ENCODE measurements around the gene PRR35. TPM values are rescaled to one million over a fixed set of nuclear protein-coding genes. Genes with fewer than 3 reads are reported as not detected.

PRR35 gene
- polyA plus RNA-seq, 1 donor from 2014 or later: not detected

DNA sequence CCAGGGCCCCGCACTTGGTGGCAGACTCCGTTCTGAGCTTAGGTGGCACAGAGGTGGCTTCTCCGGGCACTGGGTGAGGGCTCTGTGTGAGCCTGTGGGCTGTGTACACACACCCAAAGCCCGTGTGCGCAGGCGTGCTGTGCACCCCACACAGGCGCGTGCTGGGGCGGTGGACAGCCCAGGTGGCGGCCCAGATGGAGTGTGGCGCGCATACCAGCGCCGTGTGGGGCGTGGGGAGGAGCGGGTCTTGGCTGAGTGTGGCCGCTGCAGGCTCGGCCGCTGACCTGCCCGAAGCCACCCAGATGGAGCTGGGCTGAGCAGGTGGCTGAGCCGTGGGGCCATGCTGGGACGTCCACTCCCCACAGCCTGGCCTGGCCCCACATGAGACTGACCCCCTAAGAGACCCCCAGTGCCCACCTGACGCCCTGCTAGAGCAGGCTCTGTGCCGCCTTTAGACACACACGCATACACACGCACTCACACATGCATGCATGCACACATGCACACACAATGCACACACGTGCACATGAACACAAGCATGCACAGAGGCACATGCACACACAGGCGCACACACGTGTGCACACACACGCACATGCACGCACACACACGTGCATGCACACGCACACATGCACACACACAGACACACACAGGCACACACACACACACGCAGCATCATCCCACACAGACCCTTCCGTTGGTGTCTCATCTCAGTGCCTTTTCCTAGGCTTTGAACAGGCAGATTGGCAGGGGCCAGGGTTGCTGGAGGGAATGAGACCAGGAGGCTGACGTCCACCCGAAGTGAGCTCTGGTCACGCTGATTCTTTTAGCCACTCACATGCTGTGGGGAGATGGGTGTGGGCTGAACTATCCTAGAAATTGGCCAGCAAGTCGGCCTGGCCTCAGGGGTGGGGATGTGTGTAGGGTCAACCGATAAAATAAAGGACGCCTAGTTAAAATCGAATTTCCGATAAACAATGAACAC lies 2.1 kb downstream of the PRR35 start:
- H3K36me3 Mint-ChIP-seq: no peaks in the 10 kb centered on the region
- no peaks in the 10 kb centered on the region for H3K9me3 Mint-ChIP-seq
- H3K4me3 Mint-ChIP-seq: peak overlapping the region in 1 of 4 donors; percentile 17
- H3K4me1 Mint-ChIP-seq: peaks cover 8 to 9% (median 9%) of the 10 kb centered on the region in 3 donors
- H3K27me3 Mint-ChIP-seq: peaks cover 18% of the 10 kb centered on the region
- peak overlapping the region in 1 of 3 donors; percentile 16 for H3K27ac Mint-ChIP-seq

GRCh38 chr16:563072-563644 lies 3.0 kb downstream of the PRR35 start:
- no peaks in the 10 kb centered on the region for H3K9me3 Mint-ChIP-seq
- H3K27me3 Mint-ChIP-seq: peaks cover 16% of the 10 kb centered on the region
- no peak overlapping the region for H3K4me3 Mint-ChIP-seq
- no peak overlapping the region for H3K27ac Mint-ChIP-seq
- no peaks in the 10 kb centered on the region for H3K36me3 Mint-ChIP-seq
- H3K4me1 Mint-ChIP-seq: peaks cover 9 to 10% (median 9%) of the 10 kb centered on the region in 3 donors

DNA sequence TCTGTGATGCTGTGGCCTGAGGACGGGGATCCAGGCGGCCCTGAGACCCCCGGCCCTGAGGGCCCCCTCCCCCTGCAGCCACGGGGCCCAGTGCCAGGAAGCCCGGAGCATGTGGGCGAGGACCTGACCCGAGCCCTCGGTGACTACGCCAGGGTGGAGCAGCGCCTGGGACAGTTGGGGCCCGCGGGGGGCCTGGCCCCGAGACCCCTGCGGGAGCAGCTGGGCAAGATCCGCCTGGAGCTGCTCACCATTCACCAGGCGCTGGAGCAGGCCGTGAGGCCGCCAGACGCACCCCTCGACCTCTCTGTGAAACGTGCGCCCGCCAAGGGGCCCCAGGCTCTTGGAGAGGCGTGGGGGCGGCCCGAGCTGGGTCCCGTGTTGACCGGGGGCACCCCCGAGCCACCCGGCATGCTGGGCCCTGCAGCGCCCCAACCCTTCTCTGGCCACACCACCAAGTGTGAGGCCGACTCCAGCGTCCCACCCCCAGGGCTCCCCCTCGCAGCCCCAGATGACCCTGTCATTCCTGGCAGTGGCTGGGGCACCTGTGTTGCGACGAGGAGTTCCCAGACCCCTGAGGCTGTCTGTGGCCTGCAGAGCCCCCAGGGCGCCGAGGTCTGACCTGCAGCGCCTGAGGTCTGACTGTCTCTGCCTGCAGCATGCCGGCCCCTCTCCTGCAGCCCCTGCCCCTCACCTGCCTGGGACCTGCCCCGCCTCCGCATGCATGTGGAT lies 4.7 kb downstream of the PRR35 start:
- Mint-ChIP-seq H3K9me3 (no peaks in the 10 kb centered on the region), H3K4me1 (peaks cover 8 to 10% (median 9%) of the 10 kb centered on the region in 3 donors), H3K27ac (no peak overlapping the region), H3K4me3 (no peak overlapping the region), H3K27me3 (peaks cover 6% of the 10 kb centered on the region), H3K36me3 (no peaks in the 10 kb centered on the region)

- no peaks in the 10 kb centered on the region for H3K9me3 Mint-ChIP-seq
- H3K4me3 Mint-ChIP-seq: no peak overlapping the region
- no peak overlapping the region for H3K27ac Mint-ChIP-seq
- H3K4me1 Mint-ChIP-seq: peaks cover 9 to 10% (median 10%) of the 10 kb centered on the region in 3 donors
- H3K27me3 Mint-ChIP-seq: peaks cover 6% of the 10 kb centered on the region
- H3K36me3 Mint-ChIP-seq: no peaks in the 10 kb centered on the region
These were observed 5.5 kb downstream of the PRR35 start for GRCh38 chr16:565419-566330.

DNA sequence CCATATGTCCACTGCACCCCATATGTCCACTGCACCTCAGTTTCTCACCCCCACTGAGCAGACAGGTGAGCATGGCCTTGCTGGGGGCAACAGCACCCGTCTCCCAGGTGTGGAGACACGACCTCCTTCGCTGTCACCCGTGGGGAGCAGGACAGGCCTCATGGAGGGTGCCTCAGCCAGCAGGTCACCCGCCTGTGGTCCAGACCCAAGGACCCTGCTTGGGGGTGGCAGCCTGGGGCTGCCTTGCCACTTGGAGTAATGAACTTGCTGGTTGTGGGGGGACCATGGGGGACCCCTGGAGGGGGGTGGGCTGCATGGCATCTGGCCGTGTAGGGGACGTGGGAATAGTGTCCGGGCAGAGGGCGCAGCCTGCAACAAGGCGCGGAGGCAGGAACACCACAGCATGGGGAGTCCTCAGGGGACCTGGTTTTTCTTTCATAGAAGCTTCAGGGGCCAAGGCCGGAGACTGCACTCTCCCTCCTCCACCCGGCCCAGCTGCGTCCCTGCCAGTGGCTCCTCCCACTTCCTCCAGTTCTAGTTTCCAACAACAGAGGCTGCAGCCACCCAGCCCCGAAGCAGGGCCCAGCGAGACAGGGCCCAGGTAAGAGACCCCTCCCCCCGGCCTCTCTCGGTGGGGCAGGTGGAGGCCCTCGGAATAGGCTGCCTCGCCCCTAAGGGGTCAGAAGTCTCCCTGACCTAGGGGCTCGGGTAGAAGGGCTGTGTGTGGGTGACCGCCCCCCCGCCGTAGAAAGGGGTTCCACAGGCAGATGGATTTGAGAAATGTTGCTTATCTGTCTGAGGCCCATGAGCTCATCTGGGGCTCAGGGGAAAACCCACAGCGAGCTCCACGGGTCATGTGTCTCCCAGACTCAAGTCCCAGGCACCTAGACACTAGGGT lies 6.5 kb downstream of the PRR35 start, which contains the start of gene NHLRC4:
TSS of gene NHLRC4 (plus strand) at position 531 of the 898 bp plus-strand sequence. CDS start 1,043 bp downstream, outside the sequence.
- H3K36me3 Mint-ChIP-seq: no peaks in the 10 kb centered on the region
- H3K27me3 Mint-ChIP-seq: peaks cover 6% of the 10 kb centered on the region
- H3K27ac Mint-ChIP-seq: peak within 1 kb of the TSS; percentile 59 to 92 (median 69)
- no peaks in the 10 kb centered on the region for H3K9me3 Mint-ChIP-seq
- peaks cover 14 to 19% (median 17%) of the 10 kb centered on the region in 3 donors for H3K4me1 Mint-ChIP-seq
- peak within 1 kb of the TSS; percentile 72 to 92 (median 92) for H3K4me3 Mint-ChIP-seq

DNA sequence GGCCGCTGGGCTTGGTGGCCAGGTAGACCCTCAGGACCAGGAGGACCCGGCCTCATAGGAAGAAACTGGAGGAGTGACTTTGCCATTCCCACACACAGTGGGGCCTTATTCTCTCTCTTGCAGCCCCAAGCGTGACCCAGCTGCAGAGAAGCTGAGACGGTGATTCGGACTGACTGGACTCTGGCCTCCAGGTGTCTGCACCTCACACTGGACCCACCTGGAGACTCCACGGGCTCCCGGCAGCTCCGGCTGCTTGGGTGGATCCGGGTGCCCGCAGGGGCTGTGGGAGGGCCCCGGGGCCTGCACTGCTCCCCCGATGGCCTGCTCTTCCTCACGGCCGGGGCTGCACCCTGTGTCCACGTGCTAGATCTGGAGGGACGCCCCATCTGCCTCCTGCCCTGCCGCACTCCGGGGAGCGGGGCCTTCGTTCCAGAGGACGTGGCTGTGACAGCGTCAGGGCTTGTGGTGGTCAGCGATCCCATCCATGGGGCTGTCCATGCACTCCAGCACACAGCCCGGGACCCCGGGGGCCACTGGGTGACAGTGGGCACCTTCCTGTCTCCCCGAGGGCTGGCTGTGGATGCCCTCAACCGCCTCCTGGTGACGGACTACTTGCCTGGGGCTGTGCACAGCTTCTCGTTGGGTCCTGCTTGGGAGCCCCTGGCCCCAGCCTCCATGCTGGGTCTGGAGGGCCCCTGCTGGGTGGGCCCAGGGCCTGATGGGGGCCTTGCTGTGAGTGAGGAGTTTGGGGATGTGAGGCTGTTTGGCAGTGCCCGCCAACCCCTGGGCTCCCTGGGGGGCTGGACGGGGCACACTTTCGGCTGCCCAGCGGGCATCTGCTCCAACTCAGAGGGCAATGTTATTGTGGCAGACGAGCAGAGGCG lies 7.4 kb downstream of the PRR35 start:
- H3K27ac Mint-ChIP-seq: peak overlapping the region; percentile 59 to 92 (median 69)

DNA sequence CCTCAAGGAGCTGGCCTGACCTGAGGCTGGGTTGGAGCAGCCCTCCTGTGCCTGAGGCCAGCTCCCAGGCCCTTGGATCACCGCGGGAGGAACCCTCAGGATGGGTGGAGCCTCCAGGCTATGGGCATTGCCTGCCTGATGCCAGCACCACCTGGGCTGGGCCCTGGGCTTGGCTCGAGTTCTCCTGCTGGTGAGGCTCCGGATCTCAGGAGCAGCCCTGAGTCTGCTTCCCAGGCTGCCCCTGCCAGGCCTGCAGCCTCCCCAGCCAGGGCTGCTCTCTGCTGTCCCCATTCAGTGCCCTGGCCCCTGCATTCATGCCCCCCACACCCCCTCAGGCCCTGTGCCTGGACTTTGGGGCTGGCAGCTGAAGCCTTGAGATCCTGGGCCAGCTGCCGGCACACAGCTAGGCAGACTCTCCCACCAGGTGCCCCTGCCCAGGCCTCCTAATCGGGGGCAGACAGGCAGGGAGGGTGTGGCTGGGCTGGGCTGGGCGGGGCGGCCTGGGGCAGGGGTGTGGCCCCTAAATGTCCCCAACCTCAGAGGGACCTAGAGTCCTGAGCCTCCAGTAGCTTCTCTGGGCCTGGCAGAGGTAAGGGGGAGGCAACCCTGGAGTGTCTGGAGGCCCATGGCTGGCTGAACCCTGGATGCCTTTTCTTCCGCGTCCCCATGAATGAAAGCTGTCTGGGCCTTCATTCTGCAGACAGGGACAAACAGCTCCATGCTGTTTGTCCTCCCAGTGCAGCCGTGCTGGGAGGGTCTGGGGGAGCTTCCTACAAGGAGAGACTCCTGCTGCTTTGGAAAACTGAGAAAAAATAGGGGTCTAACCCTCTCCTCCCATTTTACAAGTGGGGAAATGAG lies 8.4 kb downstream of the PRR35 start:
- Mint-ChIP-seq H3K4me3 (peak overlapping the region; percentile 82 to 91 (median 84)), H3K4me1 (peaks cover 15 to 21% (median 19%) of the 10 kb centered on the region in 3 donors), H3K27ac (peak overlapping the region; percentile 78 to 99 (median 93)), H3K27me3 (no peaks in the 10 kb centered on the region), H3K36me3 (no peaks in the 10 kb centered on the region), H3K9me3 (no peaks in the 10 kb centered on the region)

More for the DNA sequence above, 7.4 kb downstream of the PRR35 start:
- Mint-ChIP-seq H3K36me3 (no peaks in the 10 kb centered on the region), H3K9me3 (no peaks in the 10 kb centered on the region), H3K4me1 (peaks cover 15 to 21% (median 19%) of the 10 kb centered on the region in 3 donors), H3K27me3 (peaks cover 3% of the 10 kb centered on the region), H3K4me3 (peak overlapping the region; percentile 72 to 92 (median 92))

GRCh38 chr16:569445-570254 lies 9.5 kb downstream of the PRR35 start, which contains the start of gene PIGQ:
PIGQ (plus strand) TSS chr16:569968; CDS start chr16:574075, 4,107 bp downstream.
- Mint-ChIP-seq H3K4me3 (peak within 1 kb of the TSS; percentile 83 to 91 (median 88)), H3K27ac (peak within 1 kb of the TSS; percentile 84 to 99 (median 93)), H3K9me3 (no peaks in the 10 kb centered on the region), H3K36me3 (no peaks in the 10 kb centered on the region), H3K4me1 (peaks cover 15 to 21% (median 19%) of the 10 kb centered on the region in 3 donors), H3K27me3 (no peaks in the 10 kb centered on the region)

GRCh38 chr16:572865-573650 lies 12.9 kb downstream of the PRR35 start:
- Mint-ChIP-seq H3K36me3 (no peaks in the 10 kb centered on the region), H3K27ac (no peak overlapping the region), H3K4me3 (peak overlapping the region in 1 of 4 donors; percentile 20), H3K4me1 (peaks cover 6 to 14% (median 11%) of the 10 kb centered on the region in 3 donors), H3K9me3 (no peaks in the 10 kb centered on the region), H3K27me3 (no peaks in the 10 kb centered on the region)

- no peak overlapping the region for H3K27ac Mint-ChIP-seq
- peaks cover 6 to 14% (median 12%) of the 10 kb centered on the region in 3 donors for H3K4me1 Mint-ChIP-seq
- H3K9me3 Mint-ChIP-seq: no peaks in the 10 kb centered on the region
- no peaks in the 10 kb centered on the region for H3K27me3 Mint-ChIP-seq
- no peaks in the 10 kb centered on the region for H3K36me3 Mint-ChIP-seq
- H3K4me3 Mint-ChIP-seq: no peak overlapping the region
These were observed 14.0 kb downstream of the PRR35 start for GRCh38 chr16:574021-574760.

Measured in IgD-negative memory B cell (primary cell).